ENCODE measurements around the gene SMURF1. TPM values are rescaled to one million over a fixed set of nuclear protein-coding genes. Genes with fewer than 3 reads are reported as not detected.

The SMURF1 gene
- total RNA-seq, 2 donors from 2014 or later = 15.4 to 25.1 TPM

DNA sequence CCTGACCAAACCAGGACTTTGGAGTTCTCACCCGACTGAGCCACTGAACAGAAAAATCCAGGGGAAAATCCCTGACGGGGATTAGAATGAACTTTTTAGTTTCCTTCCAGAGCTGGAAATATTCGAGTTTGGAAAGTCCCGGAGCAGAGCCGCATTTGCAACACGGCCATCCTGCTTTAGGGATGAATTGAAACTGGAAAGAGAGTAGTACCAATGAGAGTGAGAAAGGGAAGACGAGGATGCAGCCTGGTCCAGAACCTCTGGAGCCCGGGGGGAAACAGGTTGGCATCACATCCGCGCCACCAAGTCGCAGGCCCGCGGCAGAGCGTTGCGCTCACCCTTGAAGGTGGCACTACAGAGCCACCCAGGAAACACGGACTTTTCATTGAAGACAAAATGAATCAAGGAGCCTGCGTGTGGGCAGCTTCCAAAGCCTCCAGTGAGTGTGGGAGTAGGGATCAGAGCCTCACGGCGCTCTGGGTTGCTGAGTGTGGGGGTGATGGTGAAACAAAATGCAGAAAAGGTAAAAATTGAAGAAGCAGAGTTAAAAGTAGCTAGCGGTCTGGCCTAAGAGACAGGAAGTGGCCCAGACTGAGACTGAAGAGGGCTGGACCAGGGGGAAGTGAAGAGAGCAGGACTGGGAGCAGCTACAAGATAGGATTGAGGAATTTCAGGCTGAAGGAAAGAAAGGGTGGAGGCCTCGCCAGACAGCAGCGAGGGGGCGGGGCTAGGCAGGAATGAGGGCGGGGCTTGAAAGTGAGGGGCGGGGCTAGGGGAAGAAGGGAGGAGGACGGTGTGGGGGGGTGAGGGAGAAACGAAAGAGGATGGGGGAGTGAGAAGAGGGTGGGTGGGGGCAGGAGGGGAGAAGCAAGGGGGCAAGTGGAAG, 1.8 kb downstream of the SMURF1 start:
- H3K27ac ChIP-seq = peak overlapping the region; percentile 96 to 99
- WGBS = 7% methylated on average over 27 of the region's 27 CpGs
- no peaks in the 10 kb centered on the region for H3K9me3 ChIP-seq
- no peaks in the 10 kb centered on the region for H3K27me3 ChIP-seq (replicated peaks; ENCODE audit: insufficient read depth)
- TF ChIP-seq, protein P1, sequence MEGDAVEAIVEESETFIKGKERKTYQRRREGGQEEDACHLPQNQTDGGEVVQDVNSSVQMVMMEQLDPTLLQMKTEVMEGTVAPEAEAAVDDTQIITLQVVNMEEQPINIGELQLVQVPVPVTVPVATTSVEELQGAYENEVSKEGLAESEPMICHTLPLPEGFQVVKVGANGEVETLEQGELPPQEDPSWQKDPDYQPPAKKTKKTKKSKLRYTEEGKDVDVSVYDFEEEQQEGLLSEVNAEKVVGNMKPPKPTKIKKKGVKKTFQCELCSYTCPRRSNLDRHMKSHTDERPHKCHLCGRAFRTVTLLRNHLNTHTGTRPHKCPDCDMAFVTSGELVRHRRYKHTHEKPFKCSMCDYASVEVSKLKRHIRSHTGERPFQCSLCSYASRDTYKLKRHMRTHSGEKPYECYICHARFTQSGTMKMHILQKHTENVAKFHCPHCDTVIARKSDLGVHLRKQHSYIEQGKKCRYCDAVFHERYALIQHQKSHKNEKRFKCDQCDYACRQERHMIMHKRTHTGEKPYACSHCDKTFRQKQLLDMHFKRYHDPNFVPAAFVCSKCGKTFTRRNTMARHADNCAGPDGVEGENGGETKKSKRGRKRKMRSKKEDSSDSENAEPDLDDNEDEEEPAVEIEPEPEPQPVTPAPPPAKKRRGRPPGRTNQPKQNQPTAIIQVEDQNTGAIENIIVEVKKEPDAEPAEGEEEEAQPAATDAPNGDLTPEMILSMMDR (IDR thresholded peaks at IDR 0.05) = no peak
- TF ChIP-seq POLR2AphosphoS5 (IDR thresholded peaks at IDR 0.05) = peak; percentile 8
- peak; percentile 45 for TF ChIP-seq POLR2A (IDR thresholded peaks at IDR 0.05)
- peaks cover 3% of the 10 kb centered on the region for H3K4me1 ChIP-seq (replicated peaks)
- H3K4me3 ChIP-seq = peak overlapping the region; percentile 100
- intact Hi-C loops (cut with DNase I) = loop anchor here (10.0 kb wide), 1 partner anchor 263 kb away; the partner anchor contains the start of genes BUD31 and PDAP1
- no peaks in the 10 kb centered on the region for H3K36me3 ChIP-seq
- DNase-seq (ENCODE audit: low spot score) = peak; percentile 68

DNA sequence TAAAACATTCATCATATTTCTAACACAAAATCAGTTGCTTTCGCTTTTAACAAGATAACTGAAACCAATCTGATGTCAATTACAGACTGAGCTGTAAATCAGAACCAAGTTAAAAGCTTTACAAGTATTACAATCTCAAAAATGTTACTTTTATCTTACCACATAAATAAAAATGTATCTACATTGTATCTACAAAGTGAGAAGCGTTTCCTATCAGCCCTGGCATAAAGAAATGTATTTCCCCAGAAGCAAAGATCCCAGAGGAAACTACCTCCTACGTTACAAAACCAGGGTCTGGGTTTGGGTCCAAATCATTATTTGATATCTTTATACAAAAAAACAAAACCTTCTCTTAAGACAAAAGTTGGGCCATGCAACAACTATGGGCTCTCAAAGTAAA, 2.6 kb downstream of the SMURF1 start:
- peak overlapping the region in 1 of 2 donors; percentile 100 for H3K4me3 ChIP-seq
- H3K27ac ChIP-seq = peak overlapping the region; percentile 96 to 99
- WGBS = 24% methylated on average over 3 of the region's 3 CpGs
- no peaks in the 10 kb centered on the region for H3K9me3 ChIP-seq
- no peak for DNase-seq (ENCODE audit: low spot score)
- no peaks in the 10 kb centered on the region for H3K36me3 ChIP-seq
- peaks cover 3% of the 10 kb centered on the region for H3K4me1 ChIP-seq (replicated peaks)
- TF ChIP-seq, protein P1 (IDR thresholded peaks at IDR 0.05) = no peak
- TF ChIP-seq POLR2A (IDR thresholded peaks at IDR 0.05) (no peak), POLR2AphosphoS5 (IDR thresholded peaks at IDR 0.05) (no peak)
- H3K27me3 ChIP-seq (replicated peaks; ENCODE audit: insufficient read depth) = no peaks in the 10 kb centered on the region
- intact Hi-C loops (cut with DNase I) = loop anchor here (10.0 kb wide), 1 partner anchor 263 kb away; the partner anchor contains the start of genes BUD31 and PDAP1

DNA sequence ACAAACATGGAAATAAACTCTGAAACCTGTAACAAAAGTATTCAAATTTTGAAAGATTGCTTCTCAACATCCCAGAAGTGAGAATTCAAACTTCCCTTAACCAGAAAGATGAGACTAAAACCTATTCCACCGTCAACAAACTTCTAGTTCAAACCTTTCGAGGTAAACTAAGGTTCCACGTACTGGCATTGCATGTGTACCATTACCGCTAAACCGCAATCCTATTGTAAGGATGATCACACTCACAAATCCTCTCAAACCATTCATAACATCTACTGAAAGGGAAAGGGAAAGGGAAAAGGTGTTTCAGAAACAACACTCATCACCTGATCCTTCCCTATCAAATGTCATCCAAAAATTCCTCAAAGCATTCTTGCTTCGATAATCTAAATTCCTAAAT, 3.1 kb downstream of the SMURF1 start:
- Histone ChIP-seq H3K27me3 (replicated peaks; ENCODE audit: insufficient read depth) (no peaks in the 10 kb centered on the region), H3K9me3 (no peaks in the 10 kb centered on the region), H3K27ac (peak overlapping the region; percentile 96 to 99), H3K4me3 (peak overlapping the region in 1 of 2 donors; percentile 100), H3K4me1 (replicated peaks) (peaks cover 3% of the 10 kb centered on the region), H3K36me3 (no peaks in the 10 kb centered on the region)
- intact Hi-C loops (cut with DNase I) = loop anchor here (10.0 kb wide), 1 partner anchor 264 kb away; the partner anchor contains the start of genes BUD31 and PDAP1
- no peak for DNase-seq (ENCODE audit: low spot score)
- WGBS = 77% methylated on average over 6 of the region's 6 CpGs
- TF ChIP-seq POLR2A (IDR thresholded peaks at IDR 0.05) (no peak), POLR2AphosphoS5 (IDR thresholded peaks at IDR 0.05) (no peak)
- TF ChIP-seq, protein P1 (IDR thresholded peaks at IDR 0.05) = no peak

DNA sequence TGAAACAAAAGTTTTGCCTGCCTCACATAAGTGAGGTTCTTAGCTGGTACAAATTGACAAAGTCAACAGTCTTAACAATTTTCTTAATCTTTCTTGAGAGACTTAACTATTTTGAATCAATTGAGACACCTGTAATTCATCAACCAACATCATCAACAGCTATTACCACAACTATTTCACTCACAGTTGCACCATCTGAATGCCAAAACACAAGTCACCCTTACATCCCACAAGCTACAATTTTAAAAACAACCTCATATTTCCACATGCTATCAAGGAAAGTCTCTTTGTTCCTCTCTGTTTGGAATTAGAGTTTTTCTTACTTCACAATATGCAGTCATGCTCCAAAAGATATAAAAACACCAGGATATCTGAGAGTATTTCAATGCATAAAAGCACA, 4.9 kb downstream of the SMURF1 start:
- intact Hi-C loops (cut with DNase I) = no loop called here
- H3K36me3 ChIP-seq = no peaks in the 10 kb centered on the region
- H3K4me3 ChIP-seq = no peak overlapping the region
- no peaks in the 10 kb centered on the region for H3K27me3 ChIP-seq (replicated peaks; ENCODE audit: insufficient read depth)
- H3K9me3 ChIP-seq = no peaks in the 10 kb centered on the region
- peaks cover 3% of the 10 kb centered on the region for H3K4me1 ChIP-seq (replicated peaks)
- DNase-seq (ENCODE audit: low spot score) = no peak
- TF ChIP-seq POLR2AphosphoS5 (IDR thresholded peaks at IDR 0.05) = no peak
- TF ChIP-seq, protein P1 (IDR thresholded peaks at IDR 0.05) = no peak
- TF ChIP-seq POLR2A (IDR thresholded peaks at IDR 0.05) = no peak
- H3K27ac ChIP-seq = no peak overlapping the region
